ENCODE results near the gene ZSCAN21.

Gene ZSCAN21

GRCh38 chr7:100040575-100040974 lies 9.0 kb upstream of the ZSCAN21 start:
- ATAC-seq = no peak
- TF ChIP-seq ZFP3 (CRISPR knock-in tag; IDR thresholded peaks at IDR 0.05) (no peak), ZNF8 (CRISPR knock-in tag; IDR thresholded peaks at IDR 0.05) (no peak), TOX (CRISPR knock-in tag; IDR thresholded peaks at IDR 0.05; ENCODE audit: borderline replicate concordance) (no peak), RARB (CRISPR knock-in tag; IDR thresholded peaks at IDR 0.05) (no peak), ZNF565 (CRISPR knock-in tag; conservative IDR thresholded peaks at IDR 0.05; ENCODE audit: low read depth) (no peak), PATZ1 (CRISPR knock-in tag; IDR thresholded peaks at IDR 0.05; ENCODE audit: borderline replicate concordance) (no peak), CREB5 (CRISPR knock-in tag; IDR thresholded peaks at IDR 0.05; ENCODE audit: low read depth) (no peak), PPARA (CRISPR knock-in tag; IDR thresholded peaks at IDR 0.05; ENCODE audit: borderline replicate concordance) (no peak), ESRRG (CRISPR knock-in tag; IDR thresholded peaks at IDR 0.05) (no peak), CSRNP3 (CRISPR knock-in tag; IDR thresholded peaks at IDR 0.05) (no peak), SNAI2 (CRISPR knock-in tag; IDR thresholded peaks at IDR 0.05) (no peak), GLIS3 (CRISPR knock-in tag; IDR thresholded peaks at IDR 0.05) (no peak), ZC3H10 (CRISPR knock-in tag; IDR thresholded peaks at IDR 0.05) (no peak), ZFP30 (CRISPR knock-in tag; IDR thresholded peaks at IDR 0.05) (no peak), ISL1 (CRISPR knock-in tag; IDR thresholded peaks at IDR 0.05) (no peak), OSR1 (CRISPR knock-in tag; IDR thresholded peaks at IDR 0.05) (no peak), ZNF70 (CRISPR knock-in tag; IDR thresholded peaks at IDR 0.05) (no peak)

GRCh38 chr7:100044718-100045117 lies 4.9 kb upstream of the ZSCAN21 start:
- TF ChIP-seq CSRNP3 (CRISPR knock-in tag; IDR thresholded peaks at IDR 0.05) (no peak), PPARA (CRISPR knock-in tag; IDR thresholded peaks at IDR 0.05; ENCODE audit: borderline replicate concordance) (no peak), ZFP3 (CRISPR knock-in tag; IDR thresholded peaks at IDR 0.05) (no peak), ESRRG (CRISPR knock-in tag; IDR thresholded peaks at IDR 0.05) (no peak), ZC3H10 (CRISPR knock-in tag; IDR thresholded peaks at IDR 0.05) (no peak), ISL1 (CRISPR knock-in tag; IDR thresholded peaks at IDR 0.05) (no peak), CSDC2 (CRISPR knock-in tag; IDR thresholded peaks at IDR 0.05) (no peak), GLIS3 (CRISPR knock-in tag; IDR thresholded peaks at IDR 0.05) (no peak), PATZ1 (CRISPR knock-in tag; IDR thresholded peaks at IDR 0.05; ENCODE audit: borderline replicate concordance) (no peak), RARB (CRISPR knock-in tag; IDR thresholded peaks at IDR 0.05) (no peak), BACH2 (CRISPR knock-in tag; IDR thresholded peaks at IDR 0.05; ENCODE audit: borderline replicate concordance) (no peak), SNAI2 (CRISPR knock-in tag; IDR thresholded peaks at IDR 0.05) (no peak), POU6F1 (CRISPR knock-in tag; IDR thresholded peaks at IDR 0.05; ENCODE audit: borderline replicate concordance, low read depth) (no peak), ARNTL (CRISPR knock-in tag; IDR thresholded peaks at IDR 0.05; ENCODE audit: borderline replicate concordance, low read depth) (no peak), TOX (CRISPR knock-in tag; IDR thresholded peaks at IDR 0.05; ENCODE audit: borderline replicate concordance) (no peak), ZNF8 (CRISPR knock-in tag; IDR thresholded peaks at IDR 0.05) (no peak), ZNF70 (CRISPR knock-in tag; IDR thresholded peaks at IDR 0.05) (no peak), ZFP30 (CRISPR knock-in tag; IDR thresholded peaks at IDR 0.05) (no peak)
- ATAC-seq = no peak; the same call in 2 of the 3 replicates
